Esophagus muscularis mucosa (tissue), 4 donors: ENCODE results near the gene MVB12B. TPM values are rescaled to one million over a fixed set of nuclear protein-coding genes. Genes with fewer than 3 reads are reported as not detected.

Source experiments
- DNase-seq: peaks from one replicate; pipeline ENCODE4 v3.0.0-alpha.2; 2017; ENCODE audit errors: extremely low spot score
- H3K27ac ChIP-seq, 4 donors: fragments of 200-600 bp; sonication (generic); replicated peaks in 1 of 4; 1 replicate in 3 of 4; 2 replicates in 1 of 4; pipeline ENCODE4 v1.5.1; 2016 to 2019; ENCODE audit warnings: mild to moderate bottlenecking in 1 of 4
- H3K27me3 ChIP-seq, 4 donors: fragments of 200-600 bp; sonication (generic); one replicate each; pipeline versions ENCODE4 v1.5.1 to v1.6.0; 2016 to 2019
- H3K36me3 ChIP-seq, 4 donors: fragments of 200-600 bp; sonication (generic); one replicate each; pipeline ENCODE4 v1.5.1; 2016 to 2019
- H3K4me1 ChIP-seq, 4 donors: fragments of 200-600 bp; sonication (generic); one replicate each; pipeline ENCODE4 v1.5.1; 2016 to 2019
- H3K4me3 ChIP-seq, 4 donors: fragments of 200-600 bp; sonication (generic); 1 replicate in 2 of 4; 2 replicates in 2 of 4; pipeline ENCODE4 v1.5.1; 2016 to 2019; ENCODE audit warnings: mild to moderate bottlenecking in 4 of 4, moderate library complexity in 1 of 4
- H3K9me3 ChIP-seq, 4 donors: fragments of 200-600 bp; sonication (generic); 1 replicate in 3 of 4; 2 replicates in 1 of 4; pipeline ENCODE4 v1.5.1; 2016 to 2019
- EP300 ChIP-seq: sonication (generic); formaldehyde crosslinking; IDR thresholded peaks from one replicate; pipeline ENCODE4 v1.6.1; 2017; ENCODE audit warnings: antibody characterized with exemption
- POLR2A ChIP-seq: fragments of 450-650 bp; IDR thresholded peaks from one replicate; pipeline ENCODE4 v1.6.1; 2017; ENCODE audit warnings: antibody characterized with exemption, moderate library complexity, mild to moderate bottlenecking, low read depth
- POLR2AphosphoS5 ChIP-seq, 2 donors: sonication (generic); formaldehyde crosslinking; IDR thresholded peaks; one replicate each; pipeline ENCODE4 v1.6.1; 2017; ENCODE audit warnings: antibody characterized with exemption in 2 of 2
- WGBS: methylation state at CpG from one replicate; pipeline ENCODE4 v1.1.5; 2018; 5-methylcytosine and 5-hydroxymethylcytosine counted together
- intact Hi-C: fragments of 100-400 bp; cut with DNase I; formaldehyde crosslinking; loops from one replicate; pipeline ENCODE4 v1.15.1; 2023
- total RNA-seq, 4 donors: library from RNA; depleted of rRNA; stranded (reverse); fragments of >200 nt; gene quantifications; one replicate each; pipeline versions ENCODE4 v1.1.0 to v1.2.1, GENCODE V29; 2016
- TF ChIP-seq, protein P1 (sequence below), 3 experiments: fragments of 200-600 bp in 2 of 3; fragments of 450-650 bp in 1 of 3; sonication (generic) in 2 of 3; IDR thresholded peaks; one replicate each; pipeline ENCODE4 v1.5.1; 2017 to 2019; ENCODE audit warnings: antibody characterized with exemption in 3 of 3, mild to moderate bottlenecking in 2 of 3, moderate library complexity in 1 of 3

The MVB12B gene
- total RNA-seq, 4 donors from 2014 or later = 14.1 to 25.0 (median 18.4) TPM

DNA sequence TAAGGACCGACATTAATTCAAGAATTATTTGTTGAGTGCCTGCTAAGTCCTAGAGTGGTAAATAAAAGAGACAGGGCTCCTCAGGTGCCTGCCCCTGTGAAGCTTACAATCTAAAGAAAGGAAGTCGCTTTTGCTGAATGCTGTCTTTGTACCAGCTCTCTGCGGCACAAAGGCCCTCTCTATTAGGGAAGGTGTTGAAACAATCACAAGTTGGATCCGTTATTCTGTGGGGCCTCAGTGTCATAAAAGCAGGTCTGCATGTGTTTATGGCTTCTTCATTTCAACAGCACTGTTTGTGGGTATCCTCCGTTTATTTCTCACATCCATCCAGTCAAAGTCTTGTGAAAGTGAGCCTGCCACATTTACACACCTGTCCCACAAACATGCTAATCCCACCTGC lies 7.0 kb upstream of the MVB12B start:
- TF ChIP-seq, protein P1, sequence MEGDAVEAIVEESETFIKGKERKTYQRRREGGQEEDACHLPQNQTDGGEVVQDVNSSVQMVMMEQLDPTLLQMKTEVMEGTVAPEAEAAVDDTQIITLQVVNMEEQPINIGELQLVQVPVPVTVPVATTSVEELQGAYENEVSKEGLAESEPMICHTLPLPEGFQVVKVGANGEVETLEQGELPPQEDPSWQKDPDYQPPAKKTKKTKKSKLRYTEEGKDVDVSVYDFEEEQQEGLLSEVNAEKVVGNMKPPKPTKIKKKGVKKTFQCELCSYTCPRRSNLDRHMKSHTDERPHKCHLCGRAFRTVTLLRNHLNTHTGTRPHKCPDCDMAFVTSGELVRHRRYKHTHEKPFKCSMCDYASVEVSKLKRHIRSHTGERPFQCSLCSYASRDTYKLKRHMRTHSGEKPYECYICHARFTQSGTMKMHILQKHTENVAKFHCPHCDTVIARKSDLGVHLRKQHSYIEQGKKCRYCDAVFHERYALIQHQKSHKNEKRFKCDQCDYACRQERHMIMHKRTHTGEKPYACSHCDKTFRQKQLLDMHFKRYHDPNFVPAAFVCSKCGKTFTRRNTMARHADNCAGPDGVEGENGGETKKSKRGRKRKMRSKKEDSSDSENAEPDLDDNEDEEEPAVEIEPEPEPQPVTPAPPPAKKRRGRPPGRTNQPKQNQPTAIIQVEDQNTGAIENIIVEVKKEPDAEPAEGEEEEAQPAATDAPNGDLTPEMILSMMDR (IDR thresholded peaks at IDR 0.05) = no peak
- TF ChIP-seq EP300 = no peak
- no peak for TF ChIP-seq POLR2AphosphoS5 (IDR thresholded peaks at IDR 0.05)
- TF ChIP-seq POLR2A = no peak
- Histone ChIP-seq H3K4me3 (no peak overlapping the region), H3K27me3 (no peaks in the 10 kb centered on the region), H3K36me3 (no peaks in the 10 kb centered on the region), H3K9me3 (peaks cover 0 to 11% (median 3%) of the 10 kb centered on the region in 4 donors), H3K27ac (no peak overlapping the region), H3K4me1 (no peaks in the 10 kb centered on the region)
- no peak for DNase-seq
- WGBS = 87% methylated on average over 5 of the region's 5 CpGs
- intact Hi-C loops = loop anchor here (5.0 kb wide), 1 partner anchor 78 kb away; no protein-coding TSS in a partner anchor

GRCh38 chr9:126320158-126320922 lies 6.3 kb upstream of the MVB12B start:
- 75% methylated on average over 4 of the region's 4 CpGs for WGBS
- TF ChIP-seq POLR2A (no peak), POLR2AphosphoS5 (IDR thresholded peaks at IDR 0.05) (no peak), EP300 (no peak)
- TF ChIP-seq, protein P1 (IDR thresholded peaks at IDR 0.05) = no peak
- peaks cover 0 to 15% (median 3%) of the 10 kb centered on the region in 4 donors for H3K9me3 ChIP-seq
- H3K27me3 ChIP-seq = no peaks in the 10 kb centered on the region
- H3K36me3 ChIP-seq = no peaks in the 10 kb centered on the region
- H3K27ac ChIP-seq = no peak overlapping the region
- H3K4me1 ChIP-seq = no peaks in the 10 kb centered on the region
- intact Hi-C loops = no loop called here
- no peak for DNase-seq
- H3K4me3 ChIP-seq = no peak overlapping the region

DNA sequence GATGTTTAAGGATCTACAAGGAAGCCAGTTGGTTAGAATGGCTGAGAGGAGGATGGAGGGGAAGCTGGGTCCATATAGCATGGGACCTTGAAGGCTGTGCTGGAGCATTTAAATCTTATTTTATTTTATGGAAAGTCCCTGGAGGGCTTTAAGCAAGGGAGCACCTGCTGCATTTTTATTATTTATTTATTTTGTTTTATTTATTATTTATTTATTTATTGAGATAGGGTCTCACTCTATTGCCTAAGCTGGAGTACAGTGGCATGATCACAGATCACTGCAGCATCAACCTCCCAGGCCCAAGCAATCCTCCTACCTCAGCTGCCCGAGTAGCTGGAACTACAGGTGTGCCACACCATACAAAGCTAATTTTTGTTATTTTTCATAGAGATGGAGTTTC lies 4.9 kb upstream of the MVB12B start:
- 100% methylated on average over 1 of the region's 1 CpG for WGBS
- H3K9me3 ChIP-seq = peaks cover 0 to 15% (median 3%) of the 10 kb centered on the region in 4 donors
- TF ChIP-seq, protein P1 (IDR thresholded peaks at IDR 0.05) = no peak
- TF ChIP-seq POLR2A (no peak), EP300 (no peak), POLR2AphosphoS5 (IDR thresholded peaks at IDR 0.05) (no peak)
- DNase-seq = no peak
- intact Hi-C loops = no loop called here
- no peaks in the 10 kb centered on the region for H3K27me3 ChIP-seq
- H3K4me1 ChIP-seq = peaks cover 0 to 8% (median 7%) of the 10 kb centered on the region in 4 donors
- no peak overlapping the region for H3K27ac ChIP-seq
- no peak overlapping the region for H3K4me3 ChIP-seq
- no peaks in the 10 kb centered on the region for H3K36me3 ChIP-seq

DNA sequence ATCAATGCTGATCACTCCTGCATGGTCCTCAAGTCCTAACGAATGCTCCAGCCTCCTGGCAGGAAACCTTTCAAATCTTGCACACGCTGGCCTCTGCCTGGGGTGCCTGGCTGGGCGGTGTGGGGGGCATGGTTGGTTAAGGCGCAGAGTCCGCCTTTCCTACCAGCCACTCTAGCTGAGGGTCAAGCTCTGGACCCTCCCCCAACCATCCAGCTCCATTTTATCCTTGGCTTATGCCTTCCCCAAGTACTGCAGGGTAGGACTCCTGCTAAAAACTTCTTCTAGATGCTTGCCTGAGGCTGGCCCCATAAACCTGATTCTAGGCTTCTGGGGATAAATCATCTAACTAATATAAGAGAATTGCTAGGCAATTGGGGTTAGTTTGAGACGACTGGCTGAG lies 808 bp upstream of the MVB12B start:
- peak overlapping the region; percentile 70 to 76 (median 72) for H3K4me3 ChIP-seq
- H3K4me1 ChIP-seq = peaks cover 12 to 43% (median 38%) of the 10 kb centered on the region in 4 donors
- no peak for DNase-seq
- intact Hi-C loops = no loop called here
- H3K9me3 ChIP-seq = peaks cover 0 to 15% (median 3%) of the 10 kb centered on the region in 4 donors
- no peaks in the 10 kb centered on the region for H3K36me3 ChIP-seq
- TF ChIP-seq POLR2A = no peak
- TF ChIP-seq EP300 = no peak
- TF ChIP-seq, protein P1 (IDR thresholded peaks at IDR 0.05) = no peak
- no peak for TF ChIP-seq POLR2AphosphoS5 (IDR thresholded peaks at IDR 0.05)
- WGBS = 79% methylated on average over 6 of the region's 6 CpGs
- no peaks in the 10 kb centered on the region for H3K27me3 ChIP-seq
- H3K27ac ChIP-seq = peak overlapping the region; percentile 86 to 91 (median 90)
